Stimulated activated CD4-positive, alpha-beta T cell treated with anti-CD3 and anti-CD28 coated beads, Interleukin-15, amount 100 ng/mL, for 24 hours (primary cell): ENCODE measurements around the gene TBC1D16.

Experiments used
- DNase-seq: peaks from one replicate; pipeline ENCODE4 v3.0.0-alpha.2; 2020

The TBC1D16 gene, protein sequence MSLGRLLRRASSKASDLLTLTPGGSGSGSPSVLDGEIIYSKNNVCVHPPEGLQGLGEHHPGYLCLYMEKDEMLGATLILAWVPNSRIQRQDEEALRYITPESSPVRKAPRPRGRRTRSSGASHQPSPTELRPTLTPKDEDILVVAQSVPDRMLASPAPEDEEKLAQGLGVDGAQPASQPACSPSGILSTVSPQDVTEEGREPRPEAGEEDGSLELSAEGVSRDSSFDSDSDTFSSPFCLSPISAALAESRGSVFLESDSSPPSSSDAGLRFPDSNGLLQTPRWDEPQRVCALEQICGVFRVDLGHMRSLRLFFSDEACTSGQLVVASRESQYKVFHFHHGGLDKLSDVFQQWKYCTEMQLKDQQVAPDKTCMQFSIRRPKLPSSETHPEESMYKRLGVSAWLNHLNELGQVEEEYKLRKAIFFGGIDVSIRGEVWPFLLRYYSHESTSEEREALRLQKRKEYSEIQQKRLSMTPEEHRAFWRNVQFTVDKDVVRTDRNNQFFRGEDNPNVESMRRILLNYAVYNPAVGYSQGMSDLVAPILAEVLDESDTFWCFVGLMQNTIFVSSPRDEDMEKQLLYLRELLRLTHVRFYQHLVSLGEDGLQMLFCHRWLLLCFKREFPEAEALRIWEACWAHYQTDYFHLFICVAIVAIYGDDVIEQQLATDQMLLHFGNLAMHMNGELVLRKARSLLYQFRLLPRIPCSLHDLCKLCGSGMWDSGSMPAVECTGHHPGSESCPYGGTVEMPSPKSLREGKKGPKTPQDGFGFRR

DNA sequence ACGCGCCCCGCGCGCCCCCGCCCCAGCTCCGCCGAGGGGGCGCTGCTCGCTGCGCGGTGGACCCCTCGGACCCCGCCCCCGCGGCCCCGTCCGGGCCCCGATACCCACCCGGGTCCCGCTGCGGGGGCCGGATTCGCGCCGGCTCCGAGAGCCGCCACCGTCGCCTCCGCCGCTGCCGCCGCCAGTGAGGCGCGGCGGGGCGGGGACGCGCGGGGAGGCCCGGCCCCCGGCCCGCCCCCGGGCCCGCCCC lies at the start of gene TBC1D16:
Gene TBC1D16 (minus strand): TSS at position 186 of the 250 bp plus-strand sequence. CDS start 22,325 bp downstream, outside the sequence.
- no peak for DNase-seq

DNA sequence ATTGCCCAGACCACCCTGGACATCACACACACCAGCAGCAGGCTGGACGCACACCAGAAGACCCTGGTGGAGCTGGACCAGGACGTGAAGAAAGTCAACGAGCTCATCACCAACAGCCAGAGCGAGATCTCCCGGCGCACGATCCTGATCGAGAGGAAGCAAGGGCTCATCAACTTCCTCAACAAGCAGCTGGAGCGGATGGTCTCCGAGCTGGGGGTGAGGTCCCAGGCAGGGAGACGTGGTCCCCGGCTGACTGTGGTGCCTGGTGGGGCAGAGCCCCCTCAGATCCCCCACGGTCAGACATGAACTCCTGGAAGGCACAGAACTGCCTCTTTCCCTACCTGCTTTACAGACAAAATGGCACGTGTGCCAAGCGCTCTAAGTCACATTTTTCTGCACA lies 49.1 kb upstream of the TBC1D16 start:
- DNase-seq: no peak

- DNase-seq: no peak
These were observed 47.5 kb upstream of the TBC1D16 start for GRCh38 chr17:80083136-80083661.

DNA sequence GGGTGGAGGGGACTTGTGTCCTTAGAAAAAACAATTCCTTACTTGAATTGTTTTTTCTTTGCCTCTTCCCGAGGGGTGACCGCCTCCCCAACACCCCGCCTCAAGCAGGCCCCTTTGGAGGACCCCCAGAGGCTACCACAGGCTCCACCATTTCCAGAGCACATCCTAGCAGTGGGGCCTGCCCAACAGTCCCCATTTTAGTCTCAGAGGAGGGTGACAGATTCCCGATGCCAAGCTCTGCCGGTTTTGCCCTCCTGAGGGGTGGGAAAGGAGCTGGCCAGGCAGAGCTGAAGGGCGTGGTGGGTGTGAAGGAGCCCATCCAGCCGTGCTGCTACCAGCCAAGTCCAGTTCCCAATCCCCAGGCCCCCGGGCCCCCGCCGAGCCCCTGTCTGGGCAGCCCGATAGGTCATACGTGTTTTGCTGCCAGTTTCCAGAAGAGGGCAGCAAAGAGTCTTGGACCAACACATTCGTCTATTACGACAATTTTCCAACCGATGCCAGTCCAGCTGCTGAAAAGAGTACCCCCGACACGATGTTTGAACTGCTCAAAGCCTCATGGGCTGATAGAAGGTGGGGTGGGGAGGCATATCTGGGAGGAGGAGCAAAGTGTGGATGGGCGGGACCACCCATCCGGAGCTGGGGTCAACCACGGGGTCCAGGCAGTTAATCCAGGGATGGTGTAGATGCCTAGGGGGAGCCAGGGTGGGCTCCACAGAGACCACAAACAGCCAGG lies 46.9 kb upstream of the TBC1D16 start:
- DNase-seq: peak; percentile 74

DNA sequence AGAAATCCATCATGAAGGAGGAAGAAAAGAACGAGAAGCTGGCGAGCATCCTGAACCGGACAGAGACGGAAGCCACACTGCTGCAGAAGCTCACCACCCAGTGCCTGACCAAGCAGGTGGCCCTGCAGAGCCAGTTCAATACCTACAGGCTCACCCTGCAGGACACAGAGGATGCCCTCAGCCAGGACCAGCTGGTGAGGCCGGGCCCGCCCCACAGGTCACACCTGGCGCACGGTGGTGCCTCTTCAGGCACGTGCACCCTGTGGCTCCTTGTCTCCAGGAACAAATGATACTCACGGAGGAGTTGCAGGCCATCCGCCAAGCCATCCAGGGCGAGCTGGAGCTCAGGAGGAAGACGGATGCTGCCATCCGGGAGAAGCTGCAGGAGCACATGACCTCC lies 45.9 kb upstream of the TBC1D16 start:
- DNase-seq: no peak

- DNase-seq: no peak
These were observed 44.4 kb upstream of the TBC1D16 start for GRCh38 chr17:80080081-80080480.

GRCh38 chr17:80072410-80072809 lies 36.7 kb upstream of the TBC1D16 start:
- DNase-seq: no peak

DNA sequence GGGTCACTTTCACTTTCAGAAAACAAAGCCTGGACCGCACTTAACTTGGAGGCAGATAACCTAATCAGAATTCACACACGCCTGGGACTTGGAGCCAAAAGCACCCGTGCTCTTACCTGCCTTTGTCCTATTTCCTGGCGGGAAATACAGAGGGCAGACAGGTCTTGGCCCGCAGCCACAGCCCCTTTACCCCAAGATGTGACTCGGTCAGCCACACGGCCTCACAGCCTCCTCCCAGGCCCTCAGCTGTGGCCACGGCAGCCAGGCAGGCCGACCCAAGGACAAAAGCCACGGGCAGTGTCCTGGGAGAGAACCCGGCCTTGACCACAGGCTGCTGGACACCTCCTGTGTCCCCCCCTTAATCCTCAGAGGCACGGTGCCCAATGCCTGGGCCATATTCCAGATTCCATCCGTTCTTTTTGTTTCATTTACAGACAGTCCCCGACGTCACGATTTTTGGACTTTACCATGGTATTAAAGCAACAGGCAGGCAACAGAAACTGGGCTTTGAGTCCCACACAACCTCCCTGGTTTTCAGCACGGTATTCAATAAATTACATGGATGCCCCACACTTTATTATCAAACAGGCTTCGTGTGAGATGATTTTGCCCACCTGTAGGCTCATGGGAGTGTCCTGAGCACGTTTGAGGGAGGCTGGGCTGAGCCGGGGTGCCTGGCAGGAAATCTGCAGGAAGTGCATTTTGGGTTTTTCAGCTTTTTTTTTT lies 35.6 kb upstream of the TBC1D16 start:
- DNase-seq: no peak

DNA sequence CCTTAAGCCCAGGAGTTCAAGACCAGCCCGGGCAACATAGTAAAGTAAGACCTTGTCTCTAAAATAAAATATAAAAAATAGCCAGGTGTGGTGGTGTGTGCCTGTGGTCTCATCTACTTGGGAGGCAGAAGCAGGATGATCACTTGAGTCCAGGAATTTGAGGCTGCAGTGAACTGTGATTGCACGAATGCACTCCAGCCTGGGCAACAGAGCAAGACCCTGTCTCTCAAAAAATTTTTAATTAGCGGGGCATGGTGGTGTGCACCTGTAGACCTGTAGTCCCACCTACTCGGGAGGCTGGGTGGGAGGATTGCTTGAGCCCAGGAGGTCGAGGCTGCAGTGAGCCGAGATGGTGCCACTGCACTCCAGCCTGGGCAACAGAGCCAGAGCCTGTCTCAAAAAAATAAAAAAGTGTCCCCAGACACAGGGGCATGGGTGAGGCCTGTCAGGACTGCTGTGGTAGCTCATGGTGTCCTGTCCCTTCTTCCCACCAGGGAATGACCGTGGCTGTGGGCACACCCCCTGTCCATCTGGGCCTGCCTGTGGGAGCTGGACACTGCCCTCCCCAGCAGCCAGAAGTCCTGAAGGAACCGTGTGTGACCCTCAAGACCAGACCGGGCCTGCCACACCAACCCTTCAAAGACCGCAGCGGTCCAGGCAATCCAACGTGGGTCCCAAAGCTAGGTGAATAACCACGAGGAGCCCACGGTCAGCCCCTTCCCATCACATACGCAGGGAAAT lies 34.9 kb upstream of the TBC1D16 start:
- no peak for DNase-seq

DNA sequence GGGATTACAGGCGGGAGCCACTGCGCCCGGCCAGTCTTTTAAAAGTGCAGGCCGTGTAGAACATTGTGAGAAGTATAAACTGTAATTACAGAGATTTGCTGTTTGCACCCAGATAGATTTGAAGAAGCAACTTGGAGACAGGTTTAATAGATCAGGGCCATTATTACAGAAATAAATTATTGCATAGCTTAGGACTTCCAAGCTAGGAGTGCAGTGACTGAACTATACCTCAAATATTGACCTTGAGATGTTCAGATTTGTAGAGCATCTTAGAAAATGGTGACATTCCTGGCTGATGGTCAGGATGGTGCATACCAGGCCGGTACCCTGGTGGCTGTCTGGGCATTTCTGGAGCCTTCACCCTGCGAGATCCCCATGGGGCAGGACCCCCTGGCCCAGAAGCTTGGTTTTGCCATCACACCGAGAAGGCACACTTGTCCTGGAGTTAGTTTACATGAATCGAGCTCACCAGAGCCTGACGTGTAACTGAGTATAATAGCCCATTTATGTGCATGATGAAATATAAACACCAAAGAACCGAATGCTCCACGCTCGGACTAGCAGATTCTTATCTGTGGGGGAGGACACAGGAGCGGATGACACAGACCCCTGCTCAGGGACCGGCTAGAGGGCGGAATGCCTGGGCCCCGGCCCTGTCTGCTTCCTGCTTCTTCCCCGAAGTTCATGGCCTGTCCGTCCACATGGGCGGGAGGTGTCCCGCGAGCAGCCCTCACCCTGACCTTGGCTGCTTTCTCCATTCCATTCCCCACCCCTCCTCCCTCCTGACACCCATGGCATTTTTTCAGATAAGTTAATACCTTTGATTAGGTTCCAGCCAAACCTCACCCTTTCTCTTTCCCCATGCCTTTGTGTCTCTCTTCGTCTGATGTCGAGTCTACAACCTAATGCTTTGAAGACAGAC lies 32.9 kb upstream of the TBC1D16 start:
- no peak for DNase-seq

DNA sequence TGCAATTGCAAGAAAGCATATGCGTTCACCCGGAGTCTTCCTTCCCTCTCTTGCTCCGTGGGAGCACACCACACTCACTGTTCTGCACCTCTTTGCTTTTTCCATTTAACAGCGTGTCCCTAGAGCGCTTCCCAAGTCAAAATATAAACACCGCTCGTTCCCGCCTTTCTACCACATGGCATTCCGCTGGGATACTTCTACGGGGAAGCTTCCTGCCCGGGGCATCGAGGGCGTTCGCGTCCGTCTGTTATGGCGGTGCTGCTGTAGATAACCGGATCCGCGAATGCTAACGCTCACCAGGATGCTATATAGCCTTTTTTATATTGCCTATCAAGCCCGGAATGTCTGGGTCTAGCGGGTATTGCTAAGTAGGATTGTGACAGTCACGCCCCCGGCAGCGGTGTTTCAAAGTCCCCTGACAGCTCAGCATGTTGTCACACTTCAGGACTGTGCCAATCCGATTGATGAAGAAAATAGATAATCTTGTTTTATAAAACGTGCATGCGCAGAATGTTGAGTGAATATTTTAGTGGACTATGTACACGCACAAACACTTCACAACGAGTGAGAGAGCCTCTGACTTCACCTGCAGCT lies 31.8 kb upstream of the TBC1D16 start:
- no peak for DNase-seq

- DNase-seq: no peak
These were observed 30.0 kb upstream of the TBC1D16 start for GRCh38 chr17:80065478-80066170.

GRCh38 chr17:80064696-80065095 lies 29.0 kb upstream of the TBC1D16 start:
- DNase-seq: no peak

DNA sequence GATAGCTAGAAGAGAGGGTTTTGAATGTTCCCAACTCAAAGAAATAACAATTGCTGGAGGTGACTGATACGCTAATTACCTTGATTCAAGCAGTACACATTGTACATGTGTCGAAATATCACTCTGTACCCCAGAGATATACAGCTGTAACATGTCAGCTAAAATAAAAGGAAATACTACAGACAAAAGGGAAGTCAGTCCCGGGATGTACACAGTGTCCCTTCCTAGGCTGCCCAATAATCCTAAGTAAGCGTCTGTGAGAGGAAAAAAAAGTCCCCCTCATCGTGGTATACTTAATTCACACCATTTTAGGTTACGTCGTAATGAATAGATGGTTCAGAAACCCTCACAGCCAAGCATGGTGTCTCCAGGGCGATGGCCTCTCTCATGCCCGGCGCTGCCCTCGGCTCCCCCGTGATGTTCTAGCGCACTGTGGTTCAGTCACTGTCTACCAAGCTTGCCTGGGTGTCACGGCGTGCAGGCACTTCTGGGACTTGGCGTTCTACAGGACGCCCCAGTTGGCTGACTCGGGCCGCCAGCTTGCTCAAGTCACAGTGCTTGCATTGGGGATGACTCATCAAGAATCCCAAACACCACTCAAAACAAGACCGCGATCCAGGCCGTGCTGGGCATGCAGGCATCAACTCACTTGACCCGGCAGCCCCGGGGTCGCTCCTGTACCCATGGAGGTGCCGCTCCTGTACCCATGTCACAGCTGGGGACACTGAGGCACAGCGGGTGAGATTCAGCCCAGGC lies 28.3 kb upstream of the TBC1D16 start:
- DNase-seq: no peak

- no peak for DNase-seq
These were observed 25.7 kb upstream of the TBC1D16 start for GRCh38 chr17:80061421-80061820.

DNA sequence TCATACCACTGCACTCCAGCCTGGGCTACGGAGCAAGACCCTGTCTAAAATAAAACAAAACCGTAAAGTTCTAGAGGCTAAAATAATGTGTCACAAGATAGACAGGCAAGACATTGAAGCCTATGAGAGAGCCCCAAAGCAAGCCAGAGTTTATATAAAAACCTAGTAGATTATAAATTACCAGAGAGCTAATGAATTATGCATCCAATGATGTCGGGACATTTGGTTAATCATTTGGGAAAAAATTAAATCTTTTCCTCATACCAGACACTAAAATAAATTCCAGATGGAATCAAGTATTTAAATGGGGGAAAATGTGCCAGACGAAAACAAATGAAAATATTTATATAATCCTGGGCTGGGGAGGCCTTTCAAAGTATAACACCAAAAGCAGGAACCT lies 25.0 kb upstream of the TBC1D16 start:
- DNase-seq: no peak

- DNase-seq: no peak
These were observed 22.8 kb upstream of the TBC1D16 start for GRCh38 chr17:80058311-80058955.

DNA sequence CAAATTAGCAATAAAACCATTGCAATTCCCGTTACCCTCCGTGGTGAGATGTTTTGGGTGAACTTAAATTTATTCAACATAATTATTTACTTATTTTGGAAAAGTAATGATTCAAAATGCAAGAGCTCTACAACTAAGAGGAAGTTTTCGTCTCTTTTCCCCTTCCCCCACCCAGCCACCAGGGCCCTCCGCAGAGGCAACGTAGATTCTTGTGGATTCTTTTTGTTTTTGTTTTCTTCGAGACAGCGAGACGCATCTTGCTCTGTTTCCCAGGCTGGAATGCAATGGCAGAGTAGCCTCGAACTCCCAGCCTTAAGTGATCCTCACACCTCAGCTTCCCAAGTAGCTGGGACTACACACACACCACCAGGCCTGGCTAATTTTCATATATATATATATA lies 19.9 kb upstream of the TBC1D16 start:
- no peak for DNase-seq

- no peak for DNase-seq
These were observed 17.4 kb upstream of the TBC1D16 start for GRCh38 chr17:80053102-80053501.
